A673 (cell line): ENCODE measurements around the gene STAC3. TPM values are rescaled to one million over a fixed set of nuclear protein-coding genes. Genes with fewer than 3 reads are reported as not detected.

Experiments
- BruUV-seq: library from RNA; stranded (reverse); fragments of 400-500 nt; replicated peaks from 2 replicates; lab custom pipeline; 2021; lab: Mats Ljungman, UMichigan
- CTCF ChIA-PET: fragments of 300-600 bp; sonication (Branson Sonifier 250); formaldehyde crosslinking; loops from one replicate; lab custom pipeline; 2022; ENCODE audit warnings: antibody characterized with exemption; lab: Charles Lee
- POLR2A ChIA-PET: fragments of 300-600 bp; sonication (Branson Sonifier 250); formaldehyde crosslinking; loops from one replicate; lab custom pipeline; 2022; ENCODE audit warnings: antibody characterized with exemption; ENCODE audit not compliant: low non-redundant PET; lab: Charles Lee
- DNase-seq: peaks from one replicate; pipeline ENCODE4 v3.0.0-alpha.2; 2015; ENCODE audit warnings: low spot score
- H3K27ac ChIP-seq: fragments of 200-600 bp; sonication (generic); 2 replicates; pipeline ENCODE4 v1.5.1; 2016; ENCODE audit warnings: mixed run types, low read depth, mild to moderate bottlenecking, mixed read lengths, antibody characterized with exemption, low read length; ENCODE audit not compliant: poor library complexity, severe bottlenecking
- H3K27me3 ChIP-seq: fragments of 200-600 bp; sonication (generic); replicated peaks from 2 replicates; pipeline ENCODE4 v1.6.1; 2017; ENCODE audit warnings: mixed run types, low read depth, mild to moderate bottlenecking, mixed read lengths, antibody characterized with exemption, low read length; ENCODE audit not compliant: insufficient read depth, poor library complexity
- H3K36me3 ChIP-seq: fragments of 200-600 bp; sonication (generic); 2 replicates; pipeline ENCODE4 v1.6.1; 2016; ENCODE audit warnings: mixed run types, mild to moderate bottlenecking, mixed read lengths, antibody characterized with exemption, low read length; ENCODE audit not compliant: insufficient read depth, poor library complexity, severe bottlenecking
- H3K4me1 ChIP-seq: fragments of 200-600 bp; sonication (generic); 2 replicates; pipeline ENCODE4 v1.6.1; 2017; ENCODE audit warnings: mixed run types, mild to moderate bottlenecking, mixed read lengths, antibody characterized with exemption, low read length; ENCODE audit not compliant: insufficient read depth, poor library complexity, severe bottlenecking
- H3K4me3 ChIP-seq: fragments of 200-600 bp; sonication (generic); 2 replicates; pipeline ENCODE4 v1.5.1; 2016; ENCODE audit warnings: low read depth, mixed run types, mild to moderate bottlenecking, mixed read lengths, low read length; ENCODE audit not compliant: poor library complexity, severe bottlenecking
- H3K9me3 ChIP-seq: fragments of 200-600 bp; sonication (generic); 2 replicates; pipeline ENCODE4 v1.6.1; 2016; ENCODE audit warnings: mixed run types, low read depth, mild to moderate bottlenecking, mixed read lengths, antibody characterized with exemption, low read length; ENCODE audit not compliant: poor library complexity, severe bottlenecking
- EZH2 ChIP-seq: fragments of 200-600 bp; sonication (generic); IDR thresholded peaks from 2 replicates; pipeline ENCODE4 v1.6.1; 2017; ENCODE audit warnings: borderline replicate concordance, low read depth, mild to moderate bottlenecking, mixed read lengths, antibody characterized with exemption, low read length; ENCODE audit not compliant: poor library complexity, severe bottlenecking
- intact Hi-C: fragments of 100-400 bp; cut with micrococcal nuclease; formaldehyde crosslinking; loops from one replicate; pipeline ENCODE4 v1.10.0; 2022; ENCODE audit not compliant: unreplicated experiment
- total RNA-seq: library from RNA; stranded (reverse); gene quantifications from 2 replicates; pipeline ENCODE4 v1.2.3, GENCODE V29; 2021
- TF ChIP-seq, protein P1 (sequence below): fragments of 300-800, 200-600 bp; sonication (generic); conservative IDR thresholded peaks from 2 replicates; pipeline ENCODE4 v1.5.1; 2017; ENCODE audit warnings: low read depth, mild to moderate bottlenecking, antibody characterized with exemption, low read length, moderate library complexity, mixed read lengths

The STAC3 gene
- total RNA-seq, 1 experiment from 2014 or later, result 7.0 TPM

DNA sequence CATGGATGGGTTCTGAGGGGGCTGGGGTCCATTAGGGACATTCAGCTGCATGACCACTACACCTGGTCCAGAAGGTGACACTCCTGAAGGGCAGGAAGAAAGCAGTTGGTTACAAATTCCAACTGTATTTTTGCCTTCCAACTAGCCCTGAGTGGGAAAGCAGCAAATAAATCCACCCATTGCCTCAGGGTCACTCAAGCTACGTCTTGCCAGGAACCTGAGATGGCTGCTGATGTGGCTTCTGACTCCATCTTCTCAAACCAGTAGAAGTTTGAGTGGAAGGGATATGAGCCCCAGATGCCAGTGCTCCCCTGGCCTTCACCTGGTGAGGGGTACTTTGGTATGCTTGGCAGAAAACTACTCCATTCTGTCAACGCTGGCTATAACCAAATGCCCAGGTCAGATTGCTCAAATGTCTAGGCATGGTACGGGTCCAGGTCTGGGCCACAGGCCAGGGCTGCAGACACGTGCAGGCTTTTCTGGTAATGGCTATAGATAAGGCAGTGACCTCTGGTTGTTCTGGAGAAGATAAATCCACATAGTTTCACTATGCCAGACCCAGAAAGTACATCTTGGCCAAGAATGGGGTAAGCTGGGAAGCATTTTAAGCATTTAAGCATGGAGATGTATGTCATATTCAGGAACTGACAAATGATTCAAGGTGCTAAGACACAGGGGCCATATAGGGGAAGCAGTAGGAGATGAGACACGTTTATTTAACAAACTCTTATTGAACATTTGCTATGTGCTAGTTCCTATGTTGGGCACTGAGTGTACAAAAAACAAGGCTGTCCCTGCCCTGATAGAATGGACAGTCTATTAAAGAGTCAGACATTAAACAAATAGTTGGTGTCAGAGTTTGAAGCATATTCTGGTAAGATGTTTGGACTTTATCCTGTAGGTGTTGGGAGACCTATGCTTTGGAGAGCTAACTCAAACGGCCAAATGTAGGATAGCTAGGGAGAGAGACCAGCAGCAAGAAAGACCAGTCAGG, 8.3 kb upstream of the STAC3 start:
- Histone ChIP-seq H3K36me3 (peaks cover 39% of the 10 kb centered on the region), H3K9me3 (no peaks in the 10 kb centered on the region), H3K4me3 (no peak overlapping the region), H3K4me1 (no peaks in the 10 kb centered on the region), H3K27me3 (no peaks in the 10 kb centered on the region), H3K27ac (no peak overlapping the region)
- intact Hi-C loops, result no loop called here
- POLR2A ChIA-PET, result interaction anchor here (0.5 kb wide), 1 partner anchor 210 kb away, joined by 3 read pairs; no protein-coding TSS in a partner anchor
- CTCF ChIA-PET, result interaction anchor here (0.9 kb wide), 1 partner anchor 8 kb away, joined by 10 read pairs; the partner anchor contains the start of gene STAC3
- no TSS peak for BruUV-seq
- TF ChIP-seq, protein P1, sequence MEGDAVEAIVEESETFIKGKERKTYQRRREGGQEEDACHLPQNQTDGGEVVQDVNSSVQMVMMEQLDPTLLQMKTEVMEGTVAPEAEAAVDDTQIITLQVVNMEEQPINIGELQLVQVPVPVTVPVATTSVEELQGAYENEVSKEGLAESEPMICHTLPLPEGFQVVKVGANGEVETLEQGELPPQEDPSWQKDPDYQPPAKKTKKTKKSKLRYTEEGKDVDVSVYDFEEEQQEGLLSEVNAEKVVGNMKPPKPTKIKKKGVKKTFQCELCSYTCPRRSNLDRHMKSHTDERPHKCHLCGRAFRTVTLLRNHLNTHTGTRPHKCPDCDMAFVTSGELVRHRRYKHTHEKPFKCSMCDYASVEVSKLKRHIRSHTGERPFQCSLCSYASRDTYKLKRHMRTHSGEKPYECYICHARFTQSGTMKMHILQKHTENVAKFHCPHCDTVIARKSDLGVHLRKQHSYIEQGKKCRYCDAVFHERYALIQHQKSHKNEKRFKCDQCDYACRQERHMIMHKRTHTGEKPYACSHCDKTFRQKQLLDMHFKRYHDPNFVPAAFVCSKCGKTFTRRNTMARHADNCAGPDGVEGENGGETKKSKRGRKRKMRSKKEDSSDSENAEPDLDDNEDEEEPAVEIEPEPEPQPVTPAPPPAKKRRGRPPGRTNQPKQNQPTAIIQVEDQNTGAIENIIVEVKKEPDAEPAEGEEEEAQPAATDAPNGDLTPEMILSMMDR, result no peak
- no peak for TF ChIP-seq EZH2
- DNase-seq, result no peak

DNA sequence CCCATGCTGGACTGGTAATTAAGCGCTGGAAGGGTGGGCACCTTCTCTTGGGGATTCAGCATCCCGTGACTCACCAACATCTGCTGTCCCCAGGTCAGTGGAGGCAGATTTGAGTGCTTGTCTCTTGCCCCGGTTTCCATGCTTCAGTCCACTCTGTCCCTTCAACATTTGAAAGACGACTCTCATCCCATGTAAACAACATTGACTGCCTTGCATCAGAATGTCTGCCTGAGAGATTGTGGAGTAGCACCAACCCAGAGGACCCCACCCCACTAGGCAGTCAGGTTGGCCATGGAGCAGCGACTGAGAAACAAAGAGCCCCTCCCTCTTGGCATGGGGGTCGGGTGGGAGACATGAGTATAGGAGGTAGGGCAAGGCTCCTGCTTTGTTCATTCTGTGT, 4.9 kb upstream of the STAC3 start:
- ChIA-PET CTCF (no interaction called here), POLR2A (no interaction called here)

DNA sequence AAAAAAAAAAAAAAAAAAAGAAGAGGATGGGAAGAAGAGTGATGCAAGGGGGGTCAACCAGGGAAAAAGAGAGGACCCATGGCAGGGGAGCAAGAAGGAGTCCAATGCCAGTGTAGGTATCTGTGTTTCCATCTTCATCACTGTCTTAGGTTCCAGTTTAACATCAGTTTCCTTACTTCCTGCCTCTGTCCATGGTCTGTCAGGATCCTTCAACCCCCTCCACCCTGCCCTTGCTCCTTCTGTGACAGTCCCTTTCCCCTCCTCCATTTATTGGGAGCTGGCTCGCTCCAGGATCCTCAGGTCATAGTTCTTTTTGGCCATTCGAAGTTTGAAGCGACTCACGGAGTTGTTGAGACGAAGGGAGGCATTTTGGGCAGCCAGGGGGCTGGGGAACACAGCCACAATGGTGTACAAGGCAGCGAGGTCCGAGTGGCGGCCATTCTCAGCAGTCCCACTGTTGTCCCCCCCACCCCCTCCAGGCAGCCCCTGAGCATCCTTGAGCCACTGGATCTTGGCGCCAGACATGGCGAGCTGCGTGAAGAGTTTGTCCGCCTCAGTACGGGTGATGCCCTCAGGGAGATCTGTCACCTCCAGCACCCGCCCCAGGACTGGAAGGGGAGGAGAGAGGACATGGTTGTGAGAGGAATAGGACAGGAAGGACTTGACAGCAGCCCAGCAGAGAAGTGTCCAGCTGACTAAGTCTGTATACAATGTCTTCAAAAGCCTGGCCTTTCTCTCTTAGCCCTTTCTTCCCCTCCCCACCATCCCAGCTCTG, 3.7 kb upstream of the STAC3 start:
- no TSS peak for BruUV-seq
- H3K4me3 ChIP-seq, result no peak overlapping the region
- ChIA-PET CTCF (interaction anchor here (0.6 to 0.7 kb wide), 3 partner anchors 17 to 74 kb away, joined by 4 to 10 read pairs (median 8); no protein-coding TSS in a partner anchor), POLR2A (no interaction called here)
- H3K9me3 ChIP-seq, result no peaks in the 10 kb centered on the region
- H3K27me3 ChIP-seq, result no peaks in the 10 kb centered on the region
- no peak for DNase-seq
- no peak overlapping the region for H3K27ac ChIP-seq
- H3K36me3 ChIP-seq, result peaks cover 25% of the 10 kb centered on the region
- intact Hi-C loops, result no loop called here
- TF ChIP-seq EZH2, result no peak
- TF ChIP-seq, protein P1, result no peak
- H3K4me1 ChIP-seq, result no peaks in the 10 kb centered on the region

More for the DNA sequence above, 4.9 kb upstream of the STAC3 start:
- intact Hi-C loops, result no loop called here
- no peaks in the 10 kb centered on the region for H3K4me1 ChIP-seq
- no TSS peak for BruUV-seq
- H3K27ac ChIP-seq, result no peak overlapping the region
- TF ChIP-seq EZH2, result no peak
- TF ChIP-seq, protein P1, result no peak
- DNase-seq, result no peak
- no peak overlapping the region for H3K4me3 ChIP-seq
- no peaks in the 10 kb centered on the region for H3K27me3 ChIP-seq
- no peaks in the 10 kb centered on the region for H3K9me3 ChIP-seq
- H3K36me3 ChIP-seq, result peaks cover 30% of the 10 kb centered on the region
